Testis (tissue), 2 donors: ENCODE measurements around the gene ARHGEF37.

Experiments used
- CTCF ChIP-seq, 3 experiments: fragments of 450-650 bp in 2 of 3; fragments of 200-600 bp in 1 of 3; sonication (generic) in 1 of 3; IDR thresholded peaks; one replicate each; pipeline ENCODE4 v1.5.1; 2016 to 2019; ENCODE audit warnings: antibody characterized with exemption in 3 of 3, mild to moderate bottlenecking in 2 of 3, moderate library complexity in 1 of 3
- POLR2A ChIP-seq: fragments of 450-650 bp; IDR thresholded peaks from one replicate; pipeline ENCODE4 v1.6.1; 2017; ENCODE audit warnings: antibody characterized with exemption, mild to moderate bottlenecking, moderate library complexity

GRCh38 chr5:149561848-149562247 lies 19.4 kb upstream of the ARHGEF37 start:
- TF ChIP-seq POLR2A = no peak
- TF ChIP-seq CTCF (IDR thresholded peaks at IDR 0.05) = no peak
